ENCODE data around the gene NOL8.

Gene NOL8

DNA sequence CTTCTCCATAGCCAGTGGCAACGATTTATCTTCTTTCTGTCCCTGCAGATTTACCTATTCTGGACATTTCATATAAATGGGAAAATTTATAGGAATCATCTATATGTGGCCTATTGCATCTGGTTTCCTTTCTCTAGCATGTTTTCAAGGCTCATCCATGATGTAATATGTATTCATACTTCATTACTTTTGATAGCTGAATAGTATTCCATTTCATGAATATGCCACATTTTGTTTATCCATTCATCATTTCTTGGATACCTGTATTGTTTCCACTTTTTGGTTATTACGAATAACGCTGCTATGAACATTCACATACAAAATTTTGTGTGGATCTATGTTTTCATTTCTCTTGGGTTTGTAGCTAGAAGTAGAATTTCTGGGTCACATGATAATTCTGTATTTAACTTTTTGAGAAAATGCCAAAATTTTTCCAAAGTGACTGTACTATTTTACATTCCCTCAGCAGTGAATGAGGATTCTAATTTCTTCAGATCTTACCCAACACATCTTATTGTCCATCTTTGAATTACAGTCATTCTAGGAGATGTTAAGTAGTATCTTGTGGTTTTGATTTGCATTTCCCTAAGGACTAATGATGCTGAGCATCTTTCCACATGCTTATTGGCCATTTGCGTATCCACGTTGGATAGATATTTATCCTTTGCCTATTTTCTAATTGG is 35.3 kb downstream of the NOL8 start:
- Histone ChIP-seq H3K9me3 (ENCODE audit: control insufficient read depth, low read length) (no peaks in the 10 kb centered on the region), H3K4me1 (ENCODE audit: control insufficient read depth, insufficient read depth, low read length) (peaks cover 11% of the 10 kb centered on the region), H3K36me3 (ENCODE audit: control insufficient read depth, insufficient read depth, low read length) (no peaks in the 10 kb centered on the region)

DNA sequence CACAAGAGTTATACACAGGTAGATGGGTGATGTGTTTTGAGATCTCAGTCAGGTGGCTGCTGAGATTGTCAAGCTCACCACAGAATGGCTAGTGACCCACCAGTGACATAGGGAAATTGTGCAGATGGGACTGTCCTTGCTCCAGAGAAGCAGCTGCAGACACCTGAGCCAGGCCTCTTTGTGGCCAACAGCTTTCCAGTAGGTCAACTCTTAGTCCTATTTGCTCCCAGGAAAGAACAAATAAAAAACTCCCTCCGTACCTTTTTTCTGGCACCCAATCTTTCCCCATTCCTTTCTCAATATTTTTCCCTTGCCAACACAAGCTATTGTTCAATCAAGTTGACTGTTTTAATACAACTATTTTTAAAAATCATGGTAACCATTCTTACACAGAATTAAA is 45.8 kb downstream of the NOL8 start:
- H3K27me3 ChIP-seq (ENCODE audit: control insufficient read depth, insufficient read depth, low read length) = no peaks in the 10 kb centered on the region
- no peak overlapping the region for H3K4me3 ChIP-seq (ENCODE audit: low read length)
- H3K9ac ChIP-seq (ENCODE audit: low read length) = no peak overlapping the region
- no peaks in the 10 kb centered on the region for H3K9me3 ChIP-seq (ENCODE audit: control insufficient read depth, low read length)
- H3K36me3 ChIP-seq (ENCODE audit: control insufficient read depth, insufficient read depth, low read length) = peaks cover 10% of the 10 kb centered on the region
- H3K4me1 ChIP-seq (ENCODE audit: control insufficient read depth, insufficient read depth, low read length) = no peaks in the 10 kb centered on the region

More for the DNA sequence above, 35.3 kb downstream of the NOL8 start:
- Histone ChIP-seq H3K9ac (ENCODE audit: low read length) (no peak overlapping the region), H3K4me3 (ENCODE audit: low read length) (no peak overlapping the region), H3K27me3 (ENCODE audit: control insufficient read depth, insufficient read depth, low read length) (no peaks in the 10 kb centered on the region)

DNA sequence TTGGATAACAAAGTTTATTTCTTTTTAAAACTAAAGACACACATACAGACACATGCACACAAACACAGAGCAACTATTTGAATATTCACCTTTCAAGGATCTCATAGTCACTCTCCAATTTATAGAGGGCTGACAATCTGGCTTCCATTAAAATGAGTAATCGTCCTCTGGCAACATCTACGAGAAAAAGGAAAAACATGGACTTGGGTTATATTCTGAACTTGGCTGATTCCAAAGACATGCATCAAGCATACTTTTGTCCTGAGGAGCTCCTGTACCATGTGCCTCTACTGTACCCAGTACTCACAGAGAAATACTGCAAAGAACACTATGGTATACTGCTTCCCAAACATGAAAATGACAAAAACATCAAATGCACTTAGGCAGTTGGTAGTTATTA is 47.0 kb downstream of the NOL8 start:
- Histone ChIP-seq H3K27me3 (ENCODE audit: control insufficient read depth, insufficient read depth, low read length) (no peaks in the 10 kb centered on the region), H3K9me3 (ENCODE audit: control insufficient read depth, low read length) (no peaks in the 10 kb centered on the region), H3K4me1 (ENCODE audit: control insufficient read depth, insufficient read depth, low read length) (no peaks in the 10 kb centered on the region), H3K4me3 (ENCODE audit: low read length) (no peak overlapping the region), H3K9ac (ENCODE audit: low read length) (no peak overlapping the region), H3K36me3 (ENCODE audit: control insufficient read depth, insufficient read depth, low read length) (peaks cover 10% of the 10 kb centered on the region)

DNA sequence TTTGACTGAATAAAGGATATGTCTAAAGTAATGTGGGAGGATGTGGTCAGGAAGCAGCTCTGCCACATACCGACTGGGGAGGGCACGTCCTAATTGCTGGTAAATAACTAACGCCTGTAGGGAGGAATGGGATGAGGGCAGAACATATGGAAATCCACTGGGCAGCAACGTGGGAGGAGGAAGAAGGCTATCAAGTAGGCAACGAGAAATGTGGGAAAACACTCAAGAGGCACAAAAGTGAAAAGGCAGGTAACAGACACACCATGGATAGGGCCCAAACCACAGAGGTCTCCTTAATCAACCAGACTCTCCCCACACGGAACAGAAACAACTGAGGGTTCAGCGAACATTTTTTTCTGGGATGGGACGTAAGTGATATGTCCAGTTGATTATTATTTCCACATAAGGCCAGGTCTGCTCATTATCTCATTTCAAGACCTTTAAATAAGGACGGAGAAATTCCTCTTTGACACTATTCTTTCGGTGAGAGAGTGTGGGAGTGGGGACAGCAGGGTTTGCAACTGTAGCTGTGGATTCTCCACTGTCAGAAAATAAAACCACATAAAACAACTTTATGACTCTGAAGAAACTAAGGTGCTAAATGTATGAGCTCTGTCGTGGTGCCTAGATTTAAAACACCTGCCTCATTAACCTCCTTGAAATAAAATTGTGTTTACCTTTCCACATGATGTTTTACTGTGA is 48.7 kb downstream of the NOL8 start:
- Histone ChIP-seq H3K9ac (ENCODE audit: low read length) (no peak overlapping the region), H3K9me3 (ENCODE audit: control insufficient read depth, low read length) (no peaks in the 10 kb centered on the region), H3K4me3 (ENCODE audit: low read length) (no peak overlapping the region), H3K27me3 (ENCODE audit: control insufficient read depth, insufficient read depth, low read length) (no peaks in the 10 kb centered on the region), H3K36me3 (ENCODE audit: control insufficient read depth, insufficient read depth, low read length) (peaks cover 16% of the 10 kb centered on the region), H3K4me1 (ENCODE audit: control insufficient read depth, insufficient read depth, low read length) (no peaks in the 10 kb centered on the region)

DNA sequence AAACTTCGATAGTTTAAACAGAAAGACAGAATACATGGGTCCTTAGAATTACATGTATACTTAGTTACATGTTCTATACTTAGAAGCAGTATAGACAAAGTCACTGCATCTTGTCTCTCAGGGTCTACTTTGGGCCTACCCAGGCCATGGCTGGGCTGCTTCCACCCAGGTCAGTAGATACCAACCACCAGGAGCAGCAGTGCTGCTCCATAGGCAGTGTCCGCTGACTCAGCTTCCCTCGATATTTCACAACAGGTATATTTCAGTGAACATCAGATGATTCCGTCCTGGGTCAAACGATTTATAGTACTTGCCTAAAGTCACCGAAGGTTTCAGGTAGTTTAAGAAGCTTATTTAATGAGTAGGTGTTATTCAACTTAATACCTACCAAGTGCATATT is 49.6 kb downstream of the NOL8 start:
- Histone ChIP-seq H3K4me3 (ENCODE audit: low read length) (no peak overlapping the region), H3K9ac (ENCODE audit: low read length) (no peak overlapping the region), H3K27me3 (ENCODE audit: control insufficient read depth, insufficient read depth, low read length) (no peaks in the 10 kb centered on the region), H3K36me3 (ENCODE audit: control insufficient read depth, insufficient read depth, low read length) (peaks cover 16% of the 10 kb centered on the region), H3K4me1 (ENCODE audit: control insufficient read depth, insufficient read depth, low read length) (no peaks in the 10 kb centered on the region), H3K9me3 (ENCODE audit: control insufficient read depth, low read length) (no peaks in the 10 kb centered on the region)

DNA sequence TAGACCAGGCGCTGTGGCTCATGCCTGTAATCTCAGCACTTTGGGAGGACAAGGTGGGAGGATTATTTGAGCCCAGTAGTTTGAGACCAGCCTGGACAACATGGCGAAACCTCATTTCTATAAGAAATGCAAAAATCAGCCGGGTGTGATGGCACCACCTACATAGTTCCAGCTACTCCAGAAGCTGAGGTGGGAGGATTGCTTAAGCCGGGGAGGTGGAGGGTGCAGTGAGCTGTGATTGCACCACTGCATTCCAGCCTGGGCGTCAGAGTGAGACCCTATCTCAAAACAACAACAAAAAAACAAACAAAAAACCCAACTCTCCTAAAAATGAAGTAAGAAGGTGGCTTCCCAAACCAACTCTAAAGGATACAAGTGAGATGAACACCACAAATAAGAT is 54.6 kb downstream of the NOL8 start:
- H3K36me3 ChIP-seq (ENCODE audit: control insufficient read depth, insufficient read depth, low read length) = peaks cover 16% of the 10 kb centered on the region
- no peaks in the 10 kb centered on the region for H3K4me1 ChIP-seq (ENCODE audit: control insufficient read depth, insufficient read depth, low read length)
- no peak overlapping the region for H3K4me3 ChIP-seq (ENCODE audit: low read length)
- no peaks in the 10 kb centered on the region for H3K9me3 ChIP-seq (ENCODE audit: control insufficient read depth, low read length)
- H3K9ac ChIP-seq (ENCODE audit: low read length) = no peak overlapping the region
- no peaks in the 10 kb centered on the region for H3K27me3 ChIP-seq (ENCODE audit: control insufficient read depth, insufficient read depth, low read length)

DNA sequence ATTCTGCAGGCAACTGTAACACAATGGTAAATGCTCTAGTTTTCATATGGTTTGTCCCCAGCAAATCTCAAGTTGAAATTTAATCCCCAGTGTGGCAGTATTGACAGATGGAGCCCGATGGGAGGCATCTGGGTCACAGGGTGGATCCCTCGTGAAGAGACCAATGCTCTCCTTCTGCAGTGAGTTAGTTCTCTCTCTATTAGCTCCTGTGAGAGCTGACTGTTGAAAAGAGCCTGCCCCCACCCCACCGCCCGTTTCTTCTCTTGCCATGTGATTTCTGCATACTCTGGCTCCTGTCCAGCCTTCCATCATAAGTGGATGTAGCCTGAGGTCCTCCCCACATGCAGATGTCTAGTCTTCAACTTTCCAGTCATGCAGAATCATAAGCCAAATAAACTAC is 58.7 kb downstream of the NOL8 start:
- Histone ChIP-seq H3K4me3 (ENCODE audit: low read length) (no peak overlapping the region), H3K4me1 (ENCODE audit: control insufficient read depth, insufficient read depth, low read length) (no peaks in the 10 kb centered on the region), H3K9me3 (ENCODE audit: control insufficient read depth, low read length) (no peaks in the 10 kb centered on the region), H3K9ac (ENCODE audit: low read length) (no peak overlapping the region), H3K36me3 (ENCODE audit: control insufficient read depth, insufficient read depth, low read length) (peaks cover 16% of the 10 kb centered on the region), H3K27me3 (ENCODE audit: control insufficient read depth, insufficient read depth, low read length) (no peaks in the 10 kb centered on the region)

DNA sequence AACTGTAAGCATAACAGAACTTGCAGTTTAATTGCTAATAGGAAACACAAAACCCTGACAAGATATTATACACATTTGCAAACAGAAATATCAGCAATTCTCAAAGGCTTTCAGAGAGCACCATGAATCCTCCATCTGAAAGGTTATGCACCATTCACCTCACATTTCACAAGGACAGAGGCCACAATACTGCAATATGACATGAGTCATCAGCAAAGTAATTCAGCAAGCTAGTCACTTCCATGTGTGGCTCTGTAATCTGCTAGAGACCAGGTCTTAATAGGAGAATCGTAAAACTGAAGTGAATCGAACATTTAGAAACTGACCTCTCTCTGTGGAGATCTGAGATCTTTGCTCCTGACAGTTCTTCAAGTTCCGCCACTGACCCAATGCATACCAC is 60.0 kb downstream of the NOL8 start:
- H3K4me3 ChIP-seq (ENCODE audit: low read length) = no peak overlapping the region
- peaks cover 16% of the 10 kb centered on the region for H3K36me3 ChIP-seq (ENCODE audit: control insufficient read depth, insufficient read depth, low read length)
- no peak overlapping the region for H3K9ac ChIP-seq (ENCODE audit: low read length)
- no peaks in the 10 kb centered on the region for H3K4me1 ChIP-seq (ENCODE audit: control insufficient read depth, insufficient read depth, low read length)
- H3K27me3 ChIP-seq (ENCODE audit: control insufficient read depth, insufficient read depth, low read length) = no peaks in the 10 kb centered on the region
- H3K9me3 ChIP-seq (ENCODE audit: control insufficient read depth, low read length) = no peaks in the 10 kb centered on the region

DNA sequence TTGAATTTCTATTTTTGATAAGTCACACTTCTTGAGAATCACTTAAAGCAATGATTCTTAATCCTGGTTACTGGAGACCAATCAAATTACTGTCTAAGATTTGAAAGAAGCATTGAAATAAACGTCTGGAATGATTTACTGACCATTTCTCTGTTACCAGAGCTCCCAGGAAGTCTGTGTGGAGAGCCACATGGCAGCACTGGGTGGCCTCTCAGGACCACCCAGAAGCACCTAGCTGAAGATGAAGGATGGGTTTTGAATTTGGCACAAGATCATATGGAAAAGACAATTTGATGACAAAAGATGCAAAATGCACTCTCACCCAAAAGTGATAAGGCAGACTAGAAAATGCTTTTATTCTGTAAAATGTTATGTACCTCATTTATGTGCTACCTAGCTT is 62.0 kb downstream of the NOL8 start:
- H3K9ac ChIP-seq (ENCODE audit: low read length) = no peak overlapping the region
- H3K36me3 ChIP-seq (ENCODE audit: control insufficient read depth, insufficient read depth, low read length) = peaks cover 20% of the 10 kb centered on the region
- H3K4me1 ChIP-seq (ENCODE audit: control insufficient read depth, insufficient read depth, low read length) = no peaks in the 10 kb centered on the region

DNA sequence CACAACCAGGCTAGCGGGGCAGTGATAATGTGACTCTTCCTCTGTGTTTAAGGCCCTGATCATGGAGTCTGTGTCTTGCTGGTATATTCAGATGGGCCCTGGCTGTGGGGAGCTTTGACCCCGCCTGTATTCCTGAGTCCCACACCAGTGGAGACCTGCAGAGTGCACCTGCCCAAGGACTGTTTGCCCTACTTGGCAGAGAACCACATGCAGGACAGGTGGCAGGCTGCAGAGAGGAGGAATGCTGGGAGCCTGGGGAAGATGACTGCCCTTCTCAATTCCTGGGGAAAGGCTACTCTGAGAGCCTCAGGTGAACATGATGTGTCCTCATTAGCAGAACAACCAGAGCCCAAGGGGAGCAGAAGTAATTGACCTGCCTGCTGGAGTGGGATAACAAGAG is 67.8 kb downstream of the NOL8 start:
- no peaks in the 10 kb centered on the region for H3K9me3 ChIP-seq (ENCODE audit: control insufficient read depth, low read length)
- H3K9ac ChIP-seq (ENCODE audit: low read length) = no peak overlapping the region
- no peak overlapping the region for H3K4me3 ChIP-seq (ENCODE audit: low read length)
- no peaks in the 10 kb centered on the region for H3K4me1 ChIP-seq (ENCODE audit: control insufficient read depth, insufficient read depth, low read length)
- H3K36me3 ChIP-seq (ENCODE audit: control insufficient read depth, insufficient read depth, low read length) = peaks cover 28% of the 10 kb centered on the region
- no peaks in the 10 kb centered on the region for H3K27me3 ChIP-seq (ENCODE audit: control insufficient read depth, insufficient read depth, low read length)

More for the DNA sequence above, 62.0 kb downstream of the NOL8 start:
- H3K4me3 ChIP-seq (ENCODE audit: low read length) = no peak overlapping the region
- H3K27me3 ChIP-seq (ENCODE audit: control insufficient read depth, insufficient read depth, low read length) = no peaks in the 10 kb centered on the region
- no peaks in the 10 kb centered on the region for H3K9me3 ChIP-seq (ENCODE audit: control insufficient read depth, low read length)

DNA sequence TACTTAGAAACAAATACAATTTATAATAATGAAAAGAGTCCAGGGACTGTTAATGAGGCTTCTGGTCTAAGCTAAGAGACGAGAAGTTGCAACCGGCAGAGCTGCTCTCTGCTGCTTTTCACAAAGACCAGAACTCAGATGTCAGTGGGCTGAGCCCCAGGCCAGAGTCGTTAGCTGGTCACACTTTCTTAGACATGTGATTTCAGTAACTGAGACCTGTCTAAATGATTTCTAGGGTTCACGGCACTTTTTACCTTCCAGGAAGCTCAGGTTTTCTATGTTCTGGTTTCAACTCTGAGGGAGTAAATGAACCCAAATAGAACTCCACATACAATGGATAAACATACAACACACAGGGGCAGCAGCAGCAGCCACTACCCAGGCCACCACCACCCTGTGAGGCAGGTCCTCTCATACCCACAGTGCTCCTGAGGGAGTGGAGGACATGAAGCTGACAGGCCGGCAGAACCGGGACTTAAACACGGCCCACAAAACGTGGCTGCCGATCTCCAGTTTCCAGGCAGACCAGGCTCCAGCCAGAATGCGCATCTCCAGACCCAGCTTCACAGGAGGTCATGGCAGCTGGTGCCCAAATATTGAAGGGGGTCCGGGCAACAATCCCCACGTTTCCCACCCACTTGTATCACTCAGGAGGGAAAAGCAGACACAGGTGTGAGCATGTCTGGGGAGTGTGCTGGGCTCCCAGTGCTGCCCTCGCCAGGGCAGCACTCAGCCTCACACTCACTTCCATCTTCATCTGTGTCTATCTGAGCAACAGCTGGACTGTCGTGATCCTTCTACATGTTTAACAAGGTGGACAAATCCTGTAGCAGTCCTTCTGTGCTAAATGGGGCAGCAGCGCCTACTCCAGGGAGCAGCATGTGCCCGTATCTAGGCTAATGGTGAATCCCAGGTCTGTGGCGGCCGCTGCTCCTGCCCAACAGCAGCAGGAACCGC is 70.5 kb downstream of the NOL8 start:
- H3K27me3 ChIP-seq (ENCODE audit: control insufficient read depth, insufficient read depth, low read length) = no peaks in the 10 kb centered on the region
- H3K4me3 ChIP-seq (ENCODE audit: low read length) = no peak overlapping the region
- no peaks in the 10 kb centered on the region for H3K9me3 ChIP-seq (ENCODE audit: control insufficient read depth, low read length)
- no peak overlapping the region for H3K9ac ChIP-seq (ENCODE audit: low read length)
- H3K36me3 ChIP-seq (ENCODE audit: control insufficient read depth, insufficient read depth, low read length) = peaks cover 41% of the 10 kb centered on the region
- H3K4me1 ChIP-seq (ENCODE audit: control insufficient read depth, insufficient read depth, low read length) = no peaks in the 10 kb centered on the region

DNA sequence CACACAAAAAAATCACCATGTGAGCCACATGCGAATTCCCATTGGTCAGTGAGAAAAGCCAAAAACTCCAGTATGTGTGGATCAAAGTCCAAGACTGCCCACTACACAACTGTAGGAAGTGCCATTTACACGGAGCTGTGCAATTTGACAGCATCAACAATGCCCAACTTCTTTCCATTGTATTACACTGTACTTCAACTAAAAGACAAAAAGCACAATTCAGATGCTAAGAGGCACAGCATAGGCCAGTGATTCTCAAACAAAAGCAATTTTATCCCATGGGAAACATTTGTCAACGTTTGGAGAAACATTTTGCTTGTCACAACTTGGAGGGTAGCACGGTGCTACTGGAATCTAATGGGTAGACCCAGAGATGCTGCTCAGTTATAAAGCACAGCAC is 71.5 kb downstream of the NOL8 start:
- peaks cover 35% of the 10 kb centered on the region for H3K36me3 ChIP-seq (ENCODE audit: control insufficient read depth, insufficient read depth, low read length)

More for the DNA sequence above, 71.5 kb downstream of the NOL8 start:
- no peak overlapping the region for H3K9ac ChIP-seq (ENCODE audit: low read length)
- no peaks in the 10 kb centered on the region for H3K4me1 ChIP-seq (ENCODE audit: control insufficient read depth, insufficient read depth, low read length)
- no peaks in the 10 kb centered on the region for H3K27me3 ChIP-seq (ENCODE audit: control insufficient read depth, insufficient read depth, low read length)
- H3K4me3 ChIP-seq (ENCODE audit: low read length) = no peak overlapping the region
- H3K9me3 ChIP-seq (ENCODE audit: control insufficient read depth, low read length) = no peaks in the 10 kb centered on the region
